Thoracic aorta (tissue), 2 donors: ENCODE measurements around the gene OR2T4. TPM values are rescaled to one million over a fixed set of nuclear protein-coding genes. Genes with fewer than 3 reads are reported as not detected.

ENCODE experiments used
- ATAC-seq: fragments of 150-250 bp; one replicate; pipeline ENCODE4 v1.8.0; 2017; ENCODE audit warnings: low read depth; ENCODE audit not compliant: insufficient number of reproducible peaks, low FRiP score
- DNase-seq: peaks from one replicate; pipeline ENCODE4 v3.0.0-alpha.2; 2020; ENCODE audit warnings: low spot score
- H3K27ac ChIP-seq, 2 donors: fragments of 200-600 bp; sonication (generic); 1 replicate in 1 of 2; 2 replicates in 1 of 2; pipeline ENCODE4 v1.5.1; 2016; ENCODE audit warnings: mild to moderate bottlenecking in 2 of 2, moderate library complexity in 2 of 2
- H3K27me3 ChIP-seq: fragments of 200-600 bp; sonication (generic); replicated peaks from 2 replicates; pipeline ENCODE4 v1.6.0; 2016; ENCODE audit warnings: mild to moderate bottlenecking; ENCODE audit not compliant: insufficient read depth
- H3K36me3 ChIP-seq: fragments of 200-600 bp; sonication (generic); one replicate; pipeline ENCODE4 v1.5.1; 2016
- H3K4me1 ChIP-seq, 2 donors: fragments of 200-600 bp; sonication (generic); 1 replicate in 1 of 2; 2 replicates in 1 of 2; pipeline versions ENCODE4 v1.5.1 to v1.6.0; 2016; ENCODE audit warnings: low read depth in 2 of 2, mild to moderate bottlenecking in 1 of 2; ENCODE audit not compliant: control insufficient read depth in 1 of 2
- H3K4me3 ChIP-seq: fragments of 200-600 bp; sonication (generic); 2 replicates; pipeline ENCODE4 v1.5.1; 2016; ENCODE audit warnings: mild to moderate bottlenecking
- H3K9me3 ChIP-seq: fragments of 200-600 bp; sonication (generic); 2 replicates; pipeline ENCODE4 v1.5.1; 2016
- CTCF ChIP-seq: fragments of 200-600 bp; sonication (generic); IDR thresholded peaks from one replicate; pipeline ENCODE4 v1.5.1; 2019; ENCODE audit warnings: antibody characterized with exemption
- total RNA-seq, 2 donors: library from RNA; depleted of rRNA; stranded (reverse); fragments of >200 nt; gene quantifications; one replicate each; pipeline versions ENCODE4 v1.1.0 to v1.2.3, GENCODE V29; 2016

Gene OR2T4
- total RNA-seq, 2 donors from 2014 or later = not detected

GRCh38 chr1:248359415-248359814 is 2.0 kb upstream of the OR2T4 start:
- ATAC-seq (no peak), DNase-seq (no peak)
- Histone ChIP-seq H3K27me3 (no peaks in the 10 kb centered on the region), H3K4me3 (no peak overlapping the region), H3K27ac (no peak overlapping the region), H3K9me3 (no peaks in the 10 kb centered on the region), H3K36me3 (no peaks in the 10 kb centered on the region), H3K4me1 (no peaks in the 10 kb centered on the region)
- no peak for TF ChIP-seq CTCF

GRCh38 chr1:248366609-248367008 is 5.1 kb downstream of the OR2T4 start:
- Histone ChIP-seq H3K4me1 (no peaks in the 10 kb centered on the region), H3K27me3 (no peaks in the 10 kb centered on the region), H3K4me3 (no peak overlapping the region), H3K9me3 (no peaks in the 10 kb centered on the region), H3K36me3 (no peaks in the 10 kb centered on the region), H3K27ac (no peak overlapping the region)
- no peak for TF ChIP-seq CTCF
- ATAC-seq (no peak), DNase-seq (no peak)

DNA sequence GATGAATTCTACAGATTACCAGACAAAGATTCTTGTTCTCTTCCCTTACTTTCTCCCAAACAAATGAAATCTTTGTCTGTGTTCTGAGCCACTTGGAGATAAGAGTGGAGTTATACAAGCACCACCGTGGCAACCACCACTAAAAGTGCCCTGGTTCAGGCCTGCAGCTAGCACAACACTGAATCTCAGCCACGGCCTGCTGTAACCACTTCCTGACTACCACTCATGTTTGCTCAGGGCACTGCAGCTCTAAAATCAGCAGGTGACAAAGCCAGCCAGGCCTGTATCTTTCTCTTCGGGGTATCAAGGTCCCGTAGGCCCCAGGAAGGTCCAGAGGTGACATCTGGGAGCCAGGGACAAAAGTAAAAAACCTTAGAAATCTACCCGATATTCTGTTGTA is 10.9 kb downstream of the OR2T4 start:
- DNase-seq (no peak), ATAC-seq (no peak)
- Histone ChIP-seq H3K36me3 (no peaks in the 10 kb centered on the region), H3K4me3 (no peak overlapping the region), H3K4me1 (no peaks in the 10 kb centered on the region), H3K27me3 (no peaks in the 10 kb centered on the region), H3K27ac (no peak overlapping the region), H3K9me3 (no peaks in the 10 kb centered on the region)
- TF ChIP-seq CTCF = no peak

DNA sequence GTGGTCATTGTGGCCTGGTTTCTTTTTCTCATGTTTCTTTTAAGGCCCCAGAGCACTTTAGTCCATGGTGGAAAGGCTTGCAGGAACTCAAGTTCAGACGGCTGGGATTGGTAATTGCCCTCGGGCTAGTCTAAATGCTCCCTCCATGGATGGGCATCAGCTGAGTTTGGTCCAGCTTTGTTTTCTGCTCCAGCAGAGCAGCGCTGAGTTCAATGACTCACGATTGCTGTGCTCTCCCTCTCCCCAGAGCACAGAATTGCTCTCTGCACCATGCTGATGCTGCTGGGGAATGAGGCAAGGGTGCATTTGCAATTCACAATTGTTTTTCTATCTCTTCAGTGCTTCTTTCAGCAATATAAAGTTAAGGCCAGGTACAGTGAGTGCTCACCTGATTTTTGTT is 12.3 kb downstream of the OR2T4 start:
- H3K9me3 ChIP-seq = no peaks in the 10 kb centered on the region
- DNase-seq (no peak), ATAC-seq (no peak)
- H3K27ac ChIP-seq = no peak overlapping the region
- H3K4me1 ChIP-seq = no peaks in the 10 kb centered on the region
- no peaks in the 10 kb centered on the region for H3K36me3 ChIP-seq
- H3K4me3 ChIP-seq = no peak overlapping the region
- H3K27me3 ChIP-seq = no peaks in the 10 kb centered on the region
- no peak for TF ChIP-seq CTCF

GRCh38 chr1:248375446-248375845 is 14.0 kb downstream of the OR2T4 start, which contains the start of gene OR2T6:
OR2T6 (plus strand) TSS chr1:248375746; CDS start chr1:248387609, 11,863 bp downstream.
- H3K36me3 ChIP-seq = no peaks in the 10 kb centered on the region
- no peak for TF ChIP-seq CTCF
- ATAC-seq (no peak), DNase-seq (no peak)
- H3K27ac ChIP-seq = no peak within 1 kb of the TSS
- H3K4me3 ChIP-seq = no peak within 1 kb of the TSS
- no peaks in the 10 kb centered on the region for H3K27me3 ChIP-seq
- H3K9me3 ChIP-seq = no peaks in the 10 kb centered on the region
- no peaks in the 10 kb centered on the region for H3K4me1 ChIP-seq
